Measurements from ENCODE around the gene POFUT2. TPM values are rescaled to one million over a fixed set of nuclear protein-coding genes. Genes with fewer than 3 reads are reported as not detected.

Gene POFUT2
- total RNA-seq, 1 experiment from 2014 or later = 28.2 TPM

DNA sequence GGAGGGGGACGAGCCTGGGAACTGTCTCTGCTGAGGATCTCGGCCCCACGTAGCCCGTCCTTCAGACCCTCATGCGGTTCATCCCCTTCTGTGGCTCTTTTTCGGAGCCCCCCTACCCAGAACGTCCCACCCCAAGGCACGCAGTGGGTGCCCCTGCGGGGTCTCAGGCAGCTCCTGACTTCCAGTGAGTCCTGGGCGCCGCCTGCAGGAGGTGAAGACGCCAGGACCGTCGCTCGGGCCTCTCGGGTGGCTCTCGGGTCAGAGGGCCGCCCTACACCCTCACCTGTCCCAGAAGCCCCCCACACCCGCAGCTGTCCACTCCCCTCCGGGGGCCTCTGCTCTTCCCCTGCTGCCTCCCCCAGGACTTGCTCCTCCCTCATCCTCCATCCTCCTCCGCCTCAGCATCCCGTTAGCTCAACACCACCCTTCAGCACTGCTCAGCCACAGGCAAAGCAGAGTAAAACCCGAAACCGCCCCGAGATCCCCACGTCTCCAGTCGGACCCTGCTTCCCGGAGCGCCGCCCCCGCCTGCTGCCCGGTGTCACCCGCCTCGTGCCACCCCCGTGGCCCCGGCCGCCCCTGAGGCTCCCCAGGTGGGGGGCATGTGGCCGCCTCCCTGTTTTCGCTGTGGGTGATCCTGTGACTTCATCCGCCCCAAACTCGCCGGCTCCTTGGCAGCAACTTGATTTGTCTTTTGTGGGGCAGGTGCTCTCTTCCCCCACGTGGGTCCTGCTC is 13.3 kb upstream of the POFUT2 start:
- ChIA-PET POLR2A (ENCODE audit: unreplicated experiment) (no interaction called here), CTCF (no interaction called here)
- no peak for TF ChIP-seq EZH2 (IDR thresholded peaks at IDR 0.05; ENCODE audit: low read length, unreplicated experiment)
- TF ChIP-seq, protein P1, sequence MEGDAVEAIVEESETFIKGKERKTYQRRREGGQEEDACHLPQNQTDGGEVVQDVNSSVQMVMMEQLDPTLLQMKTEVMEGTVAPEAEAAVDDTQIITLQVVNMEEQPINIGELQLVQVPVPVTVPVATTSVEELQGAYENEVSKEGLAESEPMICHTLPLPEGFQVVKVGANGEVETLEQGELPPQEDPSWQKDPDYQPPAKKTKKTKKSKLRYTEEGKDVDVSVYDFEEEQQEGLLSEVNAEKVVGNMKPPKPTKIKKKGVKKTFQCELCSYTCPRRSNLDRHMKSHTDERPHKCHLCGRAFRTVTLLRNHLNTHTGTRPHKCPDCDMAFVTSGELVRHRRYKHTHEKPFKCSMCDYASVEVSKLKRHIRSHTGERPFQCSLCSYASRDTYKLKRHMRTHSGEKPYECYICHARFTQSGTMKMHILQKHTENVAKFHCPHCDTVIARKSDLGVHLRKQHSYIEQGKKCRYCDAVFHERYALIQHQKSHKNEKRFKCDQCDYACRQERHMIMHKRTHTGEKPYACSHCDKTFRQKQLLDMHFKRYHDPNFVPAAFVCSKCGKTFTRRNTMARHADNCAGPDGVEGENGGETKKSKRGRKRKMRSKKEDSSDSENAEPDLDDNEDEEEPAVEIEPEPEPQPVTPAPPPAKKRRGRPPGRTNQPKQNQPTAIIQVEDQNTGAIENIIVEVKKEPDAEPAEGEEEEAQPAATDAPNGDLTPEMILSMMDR (conservative IDR thresholded peaks at IDR 0.05; ENCODE audit: low read depth, low read length) = no peak
- TF ChIP-seq EZH2phosphoT487 (IDR thresholded peaks at IDR 0.05; ENCODE audit: borderline replicate concordance, low read length) = no peak
- no peak overlapping the region for H3K4me3 ChIP-seq (ENCODE audit: low read length)
- no peak overlapping the region for H3K4me2 ChIP-seq (ENCODE audit: low read length)
- H4K20me1 ChIP-seq (ENCODE audit: low read length) = no peaks in the 10 kb centered on the region
- no peaks in the 10 kb centered on the region for H3K9me2 ChIP-seq (replicated peaks; ENCODE audit: low read length)
- no peak overlapping the region for H3K27ac ChIP-seq (ENCODE audit: low read length)
- ATAC-seq (no peak), DNase-seq (no peak)
- peaks cover 16% of the 10 kb centered on the region for H3K79me2 ChIP-seq (ENCODE audit: low read length)
- intact Hi-C loops (cut with micrococcal nuclease) = no loop called here
- H2AFZ ChIP-seq (ENCODE audit: low read length) = no peak overlapping the region
- H3K4me1 ChIP-seq (ENCODE audit: insufficient read depth, low read length) = peaks cover 10% of the 10 kb centered on the region
- H3K9me3 ChIP-seq (ENCODE audit: low read length) = no peaks in the 10 kb centered on the region
- no peaks in the 10 kb centered on the region for H3K27me3 ChIP-seq (ENCODE audit: low read length)
- no peak overlapping the region for H3K9ac ChIP-seq (ENCODE audit: low read length)
- no peaks in the 10 kb centered on the region for H3K36me3 ChIP-seq (ENCODE audit: low read depth, low read length)
- H3F3A ChIP-seq (ENCODE audit: low read length, unreplicated experiment) = no peaks in the 10 kb centered on the region
- BruUV-seq (replicated peaks) = no TSS peak

DNA sequence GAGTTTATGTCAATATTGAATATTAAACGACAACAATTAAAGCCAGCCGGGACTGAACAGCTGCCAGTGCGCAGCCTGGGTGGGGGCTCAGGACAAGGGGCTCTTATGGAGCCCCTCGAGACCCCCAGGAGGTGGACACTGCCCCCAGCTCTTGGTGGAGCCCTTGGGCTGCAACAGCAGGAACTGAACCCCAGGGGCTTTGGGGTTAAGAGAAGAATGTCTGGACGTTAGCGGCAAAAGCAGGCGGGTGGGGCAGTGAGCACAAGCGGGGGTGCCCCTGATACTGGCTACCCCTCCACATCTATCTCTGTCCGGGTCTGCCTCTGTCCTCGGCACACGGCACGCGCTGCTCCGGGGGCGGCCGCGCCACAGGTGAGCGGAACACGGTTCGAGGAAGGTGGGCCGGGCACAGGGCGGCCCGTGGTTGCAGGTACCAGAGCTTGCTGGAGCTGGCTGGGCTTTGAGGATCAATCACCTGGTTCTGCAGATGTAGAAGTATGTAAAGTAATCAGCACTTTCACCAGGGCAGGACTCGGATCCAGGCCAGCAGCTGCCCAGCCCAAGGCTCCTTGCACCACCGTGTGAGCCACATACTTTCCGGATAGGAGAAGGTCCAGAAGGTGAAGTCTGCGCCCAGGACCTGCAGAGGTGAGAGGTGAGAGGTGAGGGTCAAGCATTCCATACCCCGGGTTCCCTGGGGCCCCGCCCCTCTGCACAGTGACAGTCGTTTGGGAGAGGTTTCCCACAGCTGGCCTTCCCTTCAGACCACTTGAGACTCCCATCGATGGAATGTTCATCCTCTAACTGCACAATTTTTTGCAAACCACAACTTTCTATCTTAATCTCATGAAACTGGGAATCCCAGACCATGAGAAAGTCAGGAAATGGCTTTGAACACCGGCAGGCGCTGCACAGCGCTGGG is 12.4 kb upstream of the POFUT2 start:
- Histone ChIP-seq H3K9ac (ENCODE audit: low read length) (no peak overlapping the region), H2AFZ (ENCODE audit: low read length) (no peak overlapping the region)
- CTCF ChIA-PET = no interaction called here

More for the DNA sequence above, 12.4 kb upstream of the POFUT2 start:
- intact Hi-C loops (cut with micrococcal nuclease) = no loop called here
- no peak overlapping the region for H3K4me3 ChIP-seq (ENCODE audit: low read length)
- BruUV-seq (replicated peaks) = no TSS peak
- H3F3A ChIP-seq (ENCODE audit: low read length, unreplicated experiment) = no peaks in the 10 kb centered on the region
- no peaks in the 10 kb centered on the region for H3K9me2 ChIP-seq (replicated peaks; ENCODE audit: low read length)
- no peaks in the 10 kb centered on the region for H4K20me1 ChIP-seq (ENCODE audit: low read length)
- ATAC-seq (no peak), DNase-seq (no peak)
- H3K4me2 ChIP-seq (ENCODE audit: low read length) = no peak overlapping the region
- no peak for TF ChIP-seq EZH2phosphoT487 (IDR thresholded peaks at IDR 0.05; ENCODE audit: borderline replicate concordance, low read length)
- TF ChIP-seq, protein P1 (conservative IDR thresholded peaks at IDR 0.05; ENCODE audit: low read depth, low read length) = no peak
- no peak for TF ChIP-seq EZH2 (IDR thresholded peaks at IDR 0.05; ENCODE audit: low read length, unreplicated experiment)
- H3K79me2 ChIP-seq (ENCODE audit: low read length) = peaks cover 21% of the 10 kb centered on the region
- no peaks in the 10 kb centered on the region for H3K27me3 ChIP-seq (ENCODE audit: low read length)
- H3K36me3 ChIP-seq (ENCODE audit: low read depth, low read length) = no peaks in the 10 kb centered on the region
- no peak overlapping the region for H3K27ac ChIP-seq (ENCODE audit: low read length)
- POLR2A ChIA-PET (ENCODE audit: unreplicated experiment) = no interaction called here
- H3K4me1 ChIP-seq (ENCODE audit: insufficient read depth, low read length) = peaks cover 18% of the 10 kb centered on the region
- no peaks in the 10 kb centered on the region for H3K9me3 ChIP-seq (ENCODE audit: low read length)

Measured in PC-3 (cell line).